Right lobe of liver (tissue), 6 donors: ENCODE data around the gene ABCA8. TPM values are rescaled to one million over a fixed set of nuclear protein-coding genes. Genes with fewer than 3 reads are reported as not detected.

Experiments used
- ATAC-seq, 4 donors: fragments of 200-7000 bp; cut with Tn5 transposase; one replicate each; pipeline ENCODE4 v1.9.1; 2020; ENCODE audit warnings: mild to moderate bottlenecking in 4 of 4, moderate library complexity in 4 of 4
- DNase-seq, 3 donors: peaks; one replicate each; pipeline ENCODE4 v3.0.0-alpha.2; 2020
- H3K27ac ChIP-seq, 3 donors: fragments of 200-600 bp; one replicate each; pipeline ENCODE4 v1.8.0; 2022
- H3K27me3 ChIP-seq, 2 donors: fragments of 200-600 bp; one replicate each; pipeline ENCODE4 v1.8.0; 2022
- H3K36me3 ChIP-seq, 4 donors: fragments of 200-600 bp; sonication (generic) in 1 of 4; one replicate each; pipeline versions ENCODE4 v1.5.1 to v1.8.0; 2017 to 2022; ENCODE audit warnings: control low read depth in 1 of 4
- H3K4me1 ChIP-seq, 4 donors: fragments of 200-600 bp; sonication (generic) in 1 of 4; one replicate each; pipeline versions ENCODE4 v1.5.1 to v1.8.0; 2017 to 2022; ENCODE audit warnings: control low read depth in 1 of 4
- H3K4me3 ChIP-seq, 3 donors: fragments of 200-600 bp; one replicate each; pipeline ENCODE4 v1.8.0; 2022
- H3K9me3 ChIP-seq, 4 donors: fragments of 200-600 bp; sonication (generic) in 1 of 4; one replicate each; pipeline versions ENCODE4 v1.5.1 to v1.8.0; 2017 to 2022; ENCODE audit warnings: control low read depth in 1 of 4
- CTCF ChIP-seq, 4 donors: fragments of 200-600 bp in 3 of 4; fragments of 450-650 bp in 1 of 4; IDR thresholded peaks; one replicate each; pipeline versions ENCODE4 v1.5.1 to v1.8.0; 2016 to 2022; ENCODE audit warnings: antibody characterized with exemption in 4 of 4, mild to moderate bottlenecking in 2 of 4
- POLR2A ChIP-seq: fragments of 450-650 bp; IDR thresholded peaks from one replicate; pipeline ENCODE4 v1.6.1; 2017; ENCODE audit warnings: antibody characterized with exemption, mild to moderate bottlenecking
- WGBS: methylation state at CpG from one replicate; pipeline ENCODE4 v1.1.6; 2018; ENCODE audit warnings: low coverage, low lambda C conversion rate; ENCODE audit not compliant: insufficient coverage; ENCODE audit errors: missing lambda C conversion rate; 5-methylcytosine and 5-hydroxymethylcytosine counted together
- intact Hi-C, 2 donors: fragments of 100-400 bp; cut with DNase I; formaldehyde crosslinking; loops; one replicate each; pipeline versions ENCODE4 v1.11.2 to v1.14.1; 2022
- total RNA-seq, 6 experiments: library from RNA; depleted of rRNA in 2 of 6; stranded (reverse); fragments of >200 nt in 2 of 6; fragmentation: NEBNext Ultra II Directional in 3 of 6; extraction: Animal tissue kit (Norgen Biotek cat#: 25700) in 3 of 6; gene quantifications; one replicate each; pipeline versions ENCODE4 v1.1.0 to v1.2.4, GENCODE V29; 2016 to 2023
- donor health status: DM: no; HTN: yes; CAD: no.
- donor health status: DM: no; HTN: no; CAD: no.
- donor health status: DM: no; HTN: no; CAD: no.
- donor health status: DM: no; HTN: yes; CAD: no.
- donor health status: DM: no; HTN: yes; CAD: no.

The ABCA8 gene
- total RNA-seq, 6 experiments from 2014 or later = 21.8 to 44.0 (median 29.9) TPM

- H3K36me3 ChIP-seq = no peaks in the 10 kb centered on the region
- H3K27ac ChIP-seq = no peak overlapping the region
- WGBS = 36% methylated on average over 2 of the region's 2 CpGs
- TF ChIP-seq CTCF (IDR thresholded peaks at IDR 0.05) = no peak
- no peak for TF ChIP-seq POLR2A
- peak in 2 of 4 donors; percentile 20 to 24 for ATAC-seq
- no peaks in the 10 kb centered on the region for H3K9me3 ChIP-seq
- H3K27me3 ChIP-seq = no peaks in the 10 kb centered on the region
- H3K4me3 ChIP-seq = no peak overlapping the region
- H3K4me1 ChIP-seq = no peaks in the 10 kb centered on the region
- DNase-seq = no peak
- intact Hi-C loops = no loop called here
These were observed 120.1 kb downstream of the ABCA8 start for GRCh38 chr17:68835071-68835470.

- DNase-seq = no peak
- ATAC-seq = no peak
- no peaks in the 10 kb centered on the region for H3K27me3 ChIP-seq
- no peaks in the 10 kb centered on the region for H3K4me1 ChIP-seq
- H3K9me3 ChIP-seq = no peaks in the 10 kb centered on the region
- intact Hi-C loops = no loop called here
- TF ChIP-seq CTCF (IDR thresholded peaks at IDR 0.05) = no peak
- no peak for TF ChIP-seq POLR2A
- no peaks in the 10 kb centered on the region for H3K36me3 ChIP-seq
- H3K27ac ChIP-seq = no peak overlapping the region
- no peak overlapping the region for H3K4me3 ChIP-seq
- WGBS = 88% methylated on average over 2 of the region's 2 CpGs
These were observed 120.8 kb downstream of the ABCA8 start for GRCh38 chr17:68834328-68834836.

GRCh38 chr17:68832109-68832802 lies 122.9 kb downstream of the ABCA8 start:
- peak; percentile 46 to 57 (median 54) for ATAC-seq
- no peak for DNase-seq
- Histone ChIP-seq H3K27me3 (no peaks in the 10 kb centered on the region), H3K36me3 (no peaks in the 10 kb centered on the region), H3K4me1 (peaks cover 0 to 5% (median 2%) of the 10 kb centered on the region in 4 donors), H3K4me3 (no peak overlapping the region), H3K9me3 (no peaks in the 10 kb centered on the region), H3K27ac (no peak overlapping the region)
- TF ChIP-seq CTCF (IDR thresholded peaks at IDR 0.05) = no peak
- no peak for TF ChIP-seq POLR2A
- intact Hi-C loops = no loop called here
- WGBS = 27% methylated on average over 1 of the region's 2 CpGs

GRCh38 chr17:68831170-68831569 lies 124.0 kb downstream of the ABCA8 start:
- Histone ChIP-seq H3K27ac (no peak overlapping the region), H3K4me3 (no peak overlapping the region), H3K36me3 (no peaks in the 10 kb centered on the region), H3K27me3 (no peaks in the 10 kb centered on the region), H3K9me3 (no peaks in the 10 kb centered on the region), H3K4me1 (peaks cover 0 to 5% (median 2%) of the 10 kb centered on the region in 4 donors)
- ATAC-seq = no peak
- DNase-seq = no peak
- intact Hi-C loops = no loop called here
- WGBS = 87% methylated on average over 7 of the region's 7 CpGs
- TF ChIP-seq POLR2A (no peak), CTCF (IDR thresholded peaks at IDR 0.05) (no peak)
